ENCODE data around the gene OSBPL6.

The OSBPL6 gene

DNA sequence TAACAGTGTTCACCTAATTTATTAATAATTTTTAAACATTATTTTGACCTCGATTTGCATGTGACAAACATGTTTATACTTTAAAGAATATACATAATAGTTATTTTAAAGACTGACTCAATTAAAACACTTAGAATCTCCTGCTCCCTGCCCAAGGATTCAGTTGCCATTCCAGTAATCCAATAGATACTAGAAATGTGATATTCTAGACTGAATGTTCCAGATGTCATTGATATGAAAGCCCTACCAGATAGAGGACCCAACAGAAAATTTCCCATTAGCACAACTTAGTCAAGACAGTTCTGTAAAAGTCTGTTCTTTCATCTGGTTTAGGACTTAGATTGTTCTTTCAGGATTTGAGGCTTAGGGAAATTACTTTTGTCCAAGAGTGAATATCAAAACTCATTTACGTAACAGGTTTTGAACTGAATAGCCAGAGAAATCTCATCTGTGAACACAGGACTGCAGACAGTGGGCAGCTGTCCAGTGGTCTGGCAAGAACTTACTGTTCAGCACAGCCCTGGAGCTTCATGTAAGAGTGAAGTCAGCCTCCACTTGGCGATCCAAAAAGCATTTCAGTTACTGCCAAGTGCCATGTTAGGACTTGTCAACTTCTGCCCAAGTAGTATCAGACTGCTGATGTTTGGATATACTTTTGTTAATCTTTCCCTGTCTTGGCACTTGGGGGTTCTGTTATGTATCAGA, 77.5 kb downstream of the OSBPL6 start:
- no peak for DNase-seq (ENCODE audit: low spot score)

DNA sequence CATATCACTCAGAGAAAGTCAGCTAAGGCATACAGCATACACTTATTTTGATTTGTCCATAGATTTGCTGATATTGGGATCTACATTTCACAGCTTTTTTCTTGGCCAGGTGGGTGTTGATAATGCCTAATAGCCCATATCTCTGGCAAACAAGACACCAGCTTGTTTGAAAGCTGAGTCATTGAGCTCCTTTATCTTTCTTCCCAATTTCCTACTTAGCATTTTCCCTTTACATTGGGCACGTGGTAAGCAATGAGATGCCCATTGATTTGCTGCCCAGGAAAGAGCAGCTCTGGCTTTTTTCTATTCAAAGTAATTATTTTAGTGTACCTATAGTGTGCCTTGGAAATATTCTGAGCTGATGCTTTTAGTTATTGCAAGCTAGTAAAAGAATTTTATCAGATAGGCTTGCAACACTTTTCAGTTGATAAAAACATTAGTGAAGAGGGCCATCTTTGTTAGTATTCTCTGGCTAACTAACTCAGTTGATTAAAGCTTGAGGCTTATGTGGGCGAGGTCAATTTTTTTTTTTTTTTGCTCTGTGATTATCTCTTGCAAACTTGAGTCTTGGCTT, 79.6 kb downstream of the OSBPL6 start:
- DNase-seq (ENCODE audit: low spot score), result no peak

DNA sequence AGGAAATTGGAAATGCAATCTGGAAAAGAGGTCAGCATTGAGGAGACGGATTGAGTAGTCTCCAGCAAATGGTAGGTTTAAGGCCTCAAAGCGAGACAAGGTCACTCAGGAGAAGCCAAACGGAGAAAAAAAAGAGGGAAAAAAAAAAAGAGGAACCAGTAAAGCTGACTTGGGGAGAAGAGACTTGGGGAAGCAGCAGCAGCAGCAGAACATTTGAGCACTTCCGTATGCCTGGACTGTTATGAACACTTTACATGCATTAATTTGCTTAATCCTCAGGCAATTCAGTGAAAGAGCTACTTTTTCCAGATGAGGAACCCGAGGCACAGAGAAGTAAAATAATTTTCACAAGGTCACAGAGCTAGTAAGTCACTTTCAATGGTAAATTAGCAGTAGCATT, 81.3 kb downstream of the OSBPL6 start:
- no peak for DNase-seq (ENCODE audit: low spot score)

DNA sequence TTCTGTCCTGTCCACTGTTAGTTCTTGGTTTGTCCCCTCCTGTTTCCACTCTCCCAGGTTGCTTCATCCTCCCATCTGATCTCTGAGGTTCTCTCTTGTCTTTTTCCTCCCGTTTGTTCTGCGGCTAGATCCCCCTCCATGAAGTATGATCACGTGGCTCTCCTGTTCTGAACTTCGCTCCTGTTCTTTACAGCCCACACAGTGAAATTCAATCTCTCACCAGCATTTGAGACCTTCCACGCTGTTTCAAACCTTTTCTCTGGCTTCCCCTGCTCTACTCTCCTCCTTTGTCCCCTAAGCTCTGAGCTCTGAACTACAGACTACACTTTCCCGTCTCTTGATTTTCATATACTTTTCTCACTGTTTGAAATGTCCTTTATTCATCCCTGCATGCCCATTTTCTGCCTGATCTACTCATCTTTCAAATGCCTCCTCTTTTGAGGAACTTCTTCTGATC, 83.5 kb downstream of the OSBPL6 start:
- DNase-seq (ENCODE audit: low spot score), result no peak

DNA sequence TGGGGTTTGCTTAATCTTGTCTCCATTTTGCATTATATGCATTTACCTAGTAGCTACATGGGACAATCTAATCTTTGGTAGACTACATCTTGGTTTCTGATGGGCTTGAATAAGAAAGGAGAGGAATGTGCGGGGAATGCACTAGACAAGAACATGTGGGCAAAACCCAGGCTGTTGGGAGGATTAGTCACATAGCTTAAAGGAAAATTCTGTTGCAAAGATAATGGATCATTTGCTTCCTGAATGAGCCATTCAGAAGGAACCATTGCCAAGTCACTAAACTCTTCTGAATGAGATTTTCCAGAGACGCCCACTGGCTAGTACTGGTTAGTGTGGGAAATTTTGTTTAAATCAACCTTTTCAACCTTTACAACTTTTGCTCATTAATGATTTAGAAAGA, 84.8 kb downstream of the OSBPL6 start:
- DNase-seq (ENCODE audit: low spot score), result no peak

DNA sequence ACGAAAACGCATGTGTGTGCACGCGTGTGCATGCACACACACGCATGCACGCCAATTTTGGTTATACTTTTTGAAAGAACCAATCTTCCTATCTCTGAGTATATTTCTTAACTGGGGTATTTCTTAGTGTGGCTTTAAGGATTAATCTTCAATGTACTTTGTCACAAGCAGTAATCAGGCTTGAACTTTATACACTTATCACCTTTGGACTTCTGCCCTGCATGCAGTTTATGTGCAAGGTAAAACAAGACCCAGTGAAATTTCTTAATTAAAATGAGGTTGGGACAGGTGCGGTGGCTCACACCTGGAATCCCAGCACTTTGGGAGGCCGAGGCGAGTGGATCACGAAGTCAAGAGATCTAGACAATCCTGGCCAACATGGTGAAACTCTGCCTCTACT, 85.3 kb downstream of the OSBPL6 start:
- no peak for DNase-seq (ENCODE audit: low spot score)

DNA sequence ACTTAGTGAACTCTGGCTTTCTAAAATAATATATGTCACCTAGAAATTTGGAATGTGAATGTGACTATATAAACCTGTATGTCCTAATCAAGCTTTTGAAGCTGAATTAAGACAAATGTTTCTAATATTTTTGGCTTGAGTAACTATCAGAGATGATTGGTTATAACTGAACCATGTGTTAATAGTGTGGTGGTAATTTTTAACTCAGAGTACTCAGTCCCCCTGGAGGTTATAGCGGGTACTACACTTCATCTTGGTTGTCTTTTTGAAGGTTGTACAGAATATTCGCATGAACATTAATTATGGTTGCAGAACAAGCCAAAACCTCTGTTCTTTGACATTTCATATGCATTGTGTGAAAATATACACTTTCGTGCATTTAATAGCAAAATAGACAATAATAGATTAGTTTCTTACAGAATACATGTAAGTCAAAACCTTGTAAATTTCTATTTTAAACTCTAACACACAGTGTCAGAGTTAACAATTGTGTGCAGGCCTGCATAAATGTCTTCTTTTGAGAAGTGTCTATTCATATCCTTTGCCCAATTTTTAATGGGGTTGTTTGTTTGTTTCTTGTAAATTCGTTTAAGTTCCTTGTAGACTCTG, 86.0 kb downstream of the OSBPL6 start:
- DNase-seq (ENCODE audit: low spot score), result peak; percentile 28

DNA sequence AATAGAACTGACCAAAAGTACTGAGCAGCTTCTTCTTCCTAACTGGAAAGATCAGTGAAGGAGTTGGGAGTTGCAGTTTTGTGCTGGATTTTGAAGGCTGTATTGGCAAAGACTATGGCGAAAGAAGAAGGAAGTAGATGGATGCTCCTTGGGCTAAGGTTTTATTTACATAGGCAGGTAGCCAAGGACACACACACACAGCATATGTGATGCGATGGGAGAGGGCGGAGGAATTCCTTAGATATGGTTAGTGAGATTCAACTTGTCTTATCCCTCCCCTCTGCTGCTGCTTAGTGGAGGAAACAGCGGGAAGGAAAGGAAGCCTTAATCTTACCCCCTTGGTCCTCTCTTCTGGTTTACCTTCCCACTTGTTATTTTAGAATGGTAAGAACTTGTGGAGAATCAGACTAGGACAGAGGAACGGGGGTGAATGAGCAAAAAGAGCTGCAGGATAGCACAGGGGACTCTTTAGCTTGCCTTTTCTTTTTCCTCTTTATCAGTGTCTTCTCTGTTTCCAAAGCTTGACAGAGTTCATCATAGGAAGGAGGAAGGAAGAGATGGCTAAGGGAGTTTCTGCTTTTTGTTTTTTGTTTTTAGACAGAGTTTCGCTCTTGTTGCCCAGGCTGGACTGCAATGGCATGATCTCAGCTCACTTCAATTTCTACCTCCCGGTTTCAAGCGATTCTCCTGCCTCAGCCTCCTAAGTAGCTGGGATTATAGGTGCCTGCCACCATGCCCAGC, 87.9 kb downstream of the OSBPL6 start:
- no peak for DNase-seq (ENCODE audit: low spot score)

DNA sequence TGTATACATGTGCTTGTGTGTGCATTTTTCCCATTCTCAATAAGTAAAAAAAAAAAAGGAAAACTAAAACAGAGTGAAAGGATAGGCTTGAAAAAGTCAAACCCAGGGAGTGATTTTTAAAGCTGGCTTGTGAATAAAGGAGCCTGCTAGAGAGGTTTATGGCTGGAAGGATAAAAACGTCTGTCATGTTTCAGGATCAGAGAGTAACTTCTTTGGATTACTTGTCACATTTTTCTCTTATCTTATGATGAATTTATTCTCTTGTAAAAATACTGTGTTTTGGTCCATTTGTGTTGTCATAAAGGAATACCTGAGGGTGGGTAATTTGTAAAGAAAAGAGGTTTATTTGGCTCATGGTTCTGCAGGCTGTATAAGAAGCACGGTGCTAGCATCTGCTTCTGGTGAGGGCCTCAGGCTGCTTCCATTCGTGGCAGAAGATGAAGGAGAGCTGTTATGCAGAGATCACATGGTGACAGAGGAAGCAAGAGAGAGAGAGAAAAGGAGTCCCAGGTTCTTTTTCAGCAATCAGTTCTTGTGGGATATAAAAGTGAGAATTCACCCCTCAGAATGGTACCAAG, 89.1 kb downstream of the OSBPL6 start:
- DNase-seq (ENCODE audit: low spot score), result no peak

DNA sequence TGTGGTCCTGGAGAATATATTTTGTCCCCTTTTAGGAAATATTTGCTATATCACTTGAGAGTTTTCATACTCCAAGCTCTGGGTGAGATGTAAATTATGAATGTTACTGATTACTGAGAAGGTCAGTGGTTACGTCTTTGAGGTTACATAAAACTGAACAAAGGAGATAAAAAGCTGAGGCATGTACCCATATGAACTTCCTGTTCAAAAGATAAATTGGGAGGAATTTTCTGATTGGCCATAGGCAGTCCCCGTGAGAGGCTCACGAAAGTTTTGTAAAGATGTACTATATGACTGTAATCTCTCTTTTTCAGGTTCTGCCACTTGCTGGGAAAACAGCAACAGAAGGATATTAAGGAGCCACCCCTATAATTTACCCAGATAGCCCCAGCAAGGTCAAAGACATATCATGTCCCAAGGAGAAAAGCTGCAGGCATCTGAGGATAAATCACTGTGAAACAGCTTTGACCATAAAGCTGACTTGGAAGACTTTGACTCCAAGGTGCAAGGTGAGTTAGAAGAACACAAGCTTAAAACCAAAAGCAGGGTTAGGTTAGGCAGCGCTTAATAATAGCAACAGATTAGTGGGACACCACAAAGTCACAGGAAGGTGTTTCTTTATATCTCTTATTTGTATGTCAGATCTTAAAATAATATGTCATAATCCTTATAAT, 90.4 kb downstream of the OSBPL6 start:
- no peak for DNase-seq (ENCODE audit: low spot score)

DNA sequence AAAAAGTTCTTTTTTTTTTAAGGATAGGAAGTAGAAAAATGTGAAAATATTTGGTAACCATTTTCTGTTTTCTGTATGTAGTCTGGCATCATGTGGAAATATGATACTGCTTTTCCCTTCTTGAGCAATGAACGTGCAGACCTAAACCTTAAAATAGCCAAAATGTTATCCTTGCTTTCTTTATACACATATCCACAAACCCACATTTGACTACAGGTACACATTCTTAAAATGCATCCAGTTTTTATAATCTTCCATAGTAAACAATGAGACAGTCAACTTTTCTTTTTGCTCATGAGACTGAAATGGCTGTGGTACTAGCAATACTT, 90.9 kb downstream of the OSBPL6 start:
- no peak for DNase-seq (ENCODE audit: low spot score)

DNA sequence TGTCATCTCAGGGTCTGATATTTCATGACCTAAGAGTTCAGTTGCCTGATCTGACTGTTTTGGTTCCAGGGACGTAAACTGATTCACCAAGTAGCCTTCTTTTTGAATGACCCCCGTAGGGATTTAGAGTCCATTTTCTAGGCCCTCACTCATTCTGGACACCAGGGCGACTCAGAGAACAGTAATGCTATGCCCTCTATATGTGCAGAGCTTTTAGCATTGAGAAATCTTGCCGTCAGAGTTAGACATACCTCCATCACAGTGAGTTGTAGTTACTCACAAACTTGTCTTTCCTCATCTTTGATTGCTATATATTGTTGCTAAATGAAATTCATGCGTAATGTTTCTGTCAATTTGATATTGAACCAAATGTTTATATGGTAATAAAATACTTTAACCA, 92.3 kb downstream of the OSBPL6 start:
- no peak for DNase-seq (ENCODE audit: low spot score)

DNA sequence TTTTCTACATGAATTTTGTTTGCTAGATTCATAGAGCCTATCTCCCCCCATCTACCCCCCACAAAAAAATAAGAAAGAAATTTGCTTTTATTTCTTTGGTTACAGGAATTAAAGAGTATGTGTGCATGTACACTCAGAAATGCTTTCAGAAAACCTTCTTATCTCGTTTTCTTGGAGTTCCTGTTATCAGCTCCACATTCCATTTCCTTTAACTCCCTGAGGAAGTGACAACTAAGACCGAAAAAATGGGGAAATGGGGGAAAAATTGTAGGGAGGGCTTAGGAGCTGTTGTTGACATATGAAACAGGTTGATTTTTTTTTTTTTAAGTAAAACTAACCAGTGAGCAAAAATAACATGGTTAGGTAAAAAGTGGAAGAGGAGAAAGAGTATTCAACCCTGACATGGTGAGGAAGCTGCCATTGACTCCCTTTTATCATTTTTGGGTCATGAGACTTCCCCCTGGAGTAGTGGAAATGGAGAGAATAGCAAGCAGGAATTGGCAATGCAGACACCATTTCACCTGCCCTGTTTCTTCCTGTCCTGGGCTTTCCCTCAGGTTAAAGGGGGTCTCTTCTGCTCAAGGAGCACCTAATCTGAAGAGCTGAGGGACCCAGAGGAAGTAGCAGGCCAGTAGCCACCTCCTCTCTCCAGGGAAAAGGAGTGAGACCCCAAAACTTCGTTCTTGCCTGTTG, 93.5 kb downstream of the OSBPL6 start:
- no peak for DNase-seq (ENCODE audit: low spot score)

DNA sequence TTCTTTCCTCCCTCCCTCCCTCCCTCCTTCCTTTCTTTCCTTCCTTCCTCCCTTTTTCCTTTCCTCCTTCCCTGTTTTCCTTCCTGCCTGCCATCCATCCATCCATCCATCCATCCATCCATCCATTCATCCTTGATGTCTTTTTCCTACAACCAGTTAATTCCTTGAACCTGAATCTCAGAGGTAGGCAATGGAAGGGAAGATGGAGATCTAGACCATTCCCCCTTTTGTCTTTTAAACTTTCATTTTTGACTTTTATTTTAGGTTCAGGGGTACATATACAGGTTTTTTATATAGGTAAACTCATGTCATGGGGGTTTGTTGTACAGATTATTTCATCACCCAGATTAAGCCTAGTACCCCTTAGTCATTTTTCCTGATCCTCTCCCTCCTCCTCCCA, 97.4 kb downstream of the OSBPL6 start:
- DNase-seq (ENCODE audit: low spot score), result no peak

DNA sequence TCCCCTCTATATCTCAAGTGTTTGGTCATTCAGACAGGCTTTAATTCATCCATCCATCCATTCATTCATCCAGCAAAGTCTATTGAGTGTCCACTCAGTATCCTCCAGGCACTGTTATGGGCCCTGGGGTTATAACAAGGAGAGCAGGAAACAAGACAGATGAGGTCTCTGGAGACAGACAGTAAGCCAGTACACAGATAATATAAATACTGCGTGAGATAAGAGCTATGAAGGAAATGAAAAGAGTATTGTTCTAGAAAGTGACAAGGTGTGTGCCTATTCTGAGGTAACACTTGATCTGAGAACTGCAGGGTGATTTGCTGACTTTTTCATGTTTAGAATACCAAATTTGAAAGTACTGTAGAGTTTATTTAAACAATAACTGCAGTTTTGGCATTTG, 98.3 kb downstream of the OSBPL6 start:
- no peak for DNase-seq (ENCODE audit: low spot score)

DNA sequence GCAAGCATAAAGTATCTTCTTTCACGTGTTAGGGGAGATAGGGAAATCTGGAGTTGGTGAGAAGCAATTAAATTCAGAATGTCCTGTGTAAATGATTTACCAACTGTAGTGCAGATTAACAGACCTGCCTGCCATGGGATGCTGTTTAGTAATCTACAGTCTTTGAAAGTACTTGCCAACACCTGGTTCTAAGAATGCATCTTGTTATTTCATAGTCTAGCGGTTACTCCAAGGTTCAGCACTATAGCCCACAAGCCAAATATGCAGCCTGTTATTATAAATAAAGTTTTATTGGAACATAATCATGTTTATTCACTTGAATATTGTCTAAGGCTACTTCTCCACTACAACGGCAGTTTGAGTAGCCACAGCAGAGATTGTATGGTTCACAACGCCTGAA, 100.8 kb downstream of the OSBPL6 start:
- DNase-seq (ENCODE audit: low spot score), result no peak

DNA sequence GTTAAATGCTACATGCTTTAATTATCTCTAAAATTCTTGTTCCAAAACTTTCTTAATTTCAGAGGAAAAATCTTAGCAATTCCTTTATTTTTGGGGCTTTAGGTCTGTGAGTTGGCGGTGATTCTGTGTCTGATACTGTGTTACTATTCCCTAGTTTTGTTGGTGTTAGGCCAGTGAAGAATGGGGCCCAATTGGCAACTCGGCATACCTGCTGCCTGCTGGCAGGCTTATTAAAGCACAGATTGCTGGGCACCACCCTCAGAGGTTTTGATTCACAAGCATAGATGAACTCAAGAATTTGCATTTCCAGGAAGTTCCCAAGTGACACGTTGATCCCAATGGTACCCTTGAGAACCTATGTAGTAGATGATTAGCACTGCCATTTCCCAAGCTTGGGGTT, 101.6 kb downstream of the OSBPL6 start:
- DNase-seq (ENCODE audit: low spot score), result no peak

DNA sequence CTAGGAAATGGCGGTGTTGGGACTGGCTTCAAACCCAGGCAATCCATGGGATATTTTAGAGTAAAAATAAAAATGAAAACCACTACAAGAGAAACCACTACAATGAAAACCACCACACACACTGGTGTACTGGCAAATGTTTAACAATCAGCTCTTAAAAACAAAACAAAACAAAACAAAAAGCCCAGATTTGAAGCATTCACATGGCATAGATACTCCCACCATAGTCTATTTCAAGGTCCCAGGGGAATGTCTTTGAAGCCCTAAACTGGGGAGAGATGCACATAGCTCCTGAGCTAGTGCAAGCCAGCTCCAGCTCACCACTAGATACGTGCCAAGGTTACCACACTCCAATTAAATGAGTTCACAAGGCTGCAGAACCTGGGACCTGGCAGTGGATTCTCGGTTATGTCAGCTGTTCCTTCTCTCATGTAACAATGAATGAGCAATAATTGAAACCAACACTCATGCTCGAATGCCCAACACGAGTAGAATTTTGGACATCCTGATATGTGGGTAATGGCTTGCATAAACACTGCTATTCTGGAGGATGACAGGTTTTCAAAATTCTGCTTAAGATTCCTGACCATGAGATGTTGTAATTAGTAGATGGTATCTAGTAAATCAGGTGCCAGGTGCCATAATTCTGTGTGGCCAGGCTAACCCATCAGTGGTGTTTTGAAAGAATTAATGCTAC, 102.2 kb downstream of the OSBPL6 start:
- no peak for DNase-seq (ENCODE audit: low spot score)

DNA sequence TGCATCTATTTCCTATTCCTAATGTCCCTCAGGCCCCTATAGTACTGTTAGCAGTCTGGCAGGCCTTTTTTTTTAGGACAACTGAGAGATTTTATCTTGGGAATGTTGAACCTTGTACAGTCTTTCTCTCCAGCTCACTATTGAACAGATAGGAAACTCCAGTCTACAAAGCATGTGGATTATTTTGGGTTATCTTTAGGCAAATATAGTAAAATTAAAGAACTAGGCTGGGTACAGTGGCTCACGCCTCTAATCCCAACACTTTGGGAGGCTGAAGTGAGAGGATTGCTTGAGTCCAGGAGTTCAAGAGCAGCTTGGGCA, 102.7 kb downstream of the OSBPL6 start:
- DNase-seq (ENCODE audit: low spot score), result no peak

DNA sequence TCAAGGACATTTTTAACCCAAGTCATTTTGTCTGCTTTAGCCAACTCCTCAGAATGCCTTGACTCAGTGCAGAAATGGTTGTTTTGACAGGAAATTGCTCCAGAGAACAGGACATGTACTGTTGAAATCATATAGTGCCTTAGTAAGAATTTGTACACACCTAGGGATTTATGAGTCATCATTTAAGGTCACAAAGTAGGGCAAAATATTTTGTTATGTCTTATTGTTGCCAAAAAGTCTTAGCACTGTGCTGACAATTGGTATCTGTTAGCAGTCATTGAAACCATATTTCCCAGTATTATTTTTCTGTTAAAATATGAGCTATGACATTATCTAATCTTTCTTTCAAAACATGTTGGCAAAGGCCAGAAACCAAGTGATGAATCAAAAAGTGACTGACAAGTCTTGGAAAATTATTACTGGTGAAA, 104.5 kb downstream of the OSBPL6 start:
- DNase-seq (ENCODE audit: low spot score), result no peak

DNA sequence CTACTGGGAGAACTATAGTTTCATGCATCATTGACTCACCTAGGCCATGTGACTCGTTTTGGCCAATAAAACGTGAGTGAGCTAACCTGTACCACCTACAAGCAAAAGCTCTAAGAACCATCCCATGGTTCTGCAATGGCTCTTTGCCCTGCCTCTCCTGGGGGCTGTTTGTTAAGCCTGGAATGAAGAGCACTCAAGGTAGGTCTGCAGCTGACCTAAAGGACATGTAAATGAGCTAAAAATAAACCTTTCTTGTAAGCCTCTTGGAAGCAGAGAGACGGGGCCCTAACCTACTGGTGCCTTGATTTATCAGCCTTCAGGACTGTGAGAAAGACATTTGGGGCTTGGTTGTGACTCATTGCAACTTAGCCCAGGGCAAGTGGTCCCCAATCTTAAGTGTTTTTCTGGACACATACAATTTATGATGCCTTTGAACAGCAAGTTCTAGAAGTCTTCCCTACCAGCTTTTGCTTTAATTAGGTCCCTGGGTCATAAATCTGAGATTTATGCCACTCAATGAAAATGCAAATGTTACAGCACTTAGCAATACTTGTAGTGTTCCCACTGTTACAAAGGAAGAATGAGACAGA, 107.4 kb downstream of the OSBPL6 start:
- no peak for DNase-seq (ENCODE audit: low spot score)

Measured in CD4-positive, alpha-beta T cell treated with Interleukin-6 at 100 ng/mL for 8 hours (primary cell).